HEK293 (cell line): ENCODE measurements around the gene GGA3.

ENCODE experiments used
- EGR2 ChIP-seq: fragments of 450-650 bp; formaldehyde crosslinking; IDR thresholded peaks from 2 replicates; pipeline ENCODE4 v1.5.1; 2016; ENCODE audit warnings: low read depth, missing biosample characterization, missing genetic modification characterization
- FEZF1 ChIP-seq: fragments of 450-650 bp; formaldehyde crosslinking; IDR thresholded peaks from 2 replicates; pipeline ENCODE4 v1.5.1; 2016; ENCODE audit warnings: missing biosample characterization, missing genetic modification characterization
- SP2 ChIP-seq: fragments of 450-650 bp; formaldehyde crosslinking; IDR thresholded peaks from 2 replicates; pipeline ENCODE4 v1.5.1; 2016; ENCODE audit warnings: missing biosample characterization, missing genetic modification characterization
- SP7 ChIP-seq: fragments of 450-650 bp; formaldehyde crosslinking; IDR thresholded peaks from 2 replicates; pipeline ENCODE4 v1.5.1; 2016; ENCODE audit warnings: missing biosample characterization, missing genetic modification characterization
- WT1 ChIP-seq: fragments of 450-650 bp; formaldehyde crosslinking; IDR thresholded peaks from 2 replicates; pipeline ENCODE4 v1.5.1; 2016; ENCODE audit warnings: missing biosample characterization, missing genetic modification characterization
- ZBTB26 ChIP-seq: fragments of 450-650 bp; formaldehyde crosslinking; optimal IDR thresholded peaks from 2 replicates; pipeline ENCODE3; 2016; ENCODE audit warnings: missing biosample characterization, mild to moderate bottlenecking, missing genetic modification characterization
- ZBTB8A ChIP-seq: fragments of 450-650 bp; formaldehyde crosslinking; IDR thresholded peaks from 2 replicates; pipeline ENCODE4 v1.5.1; 2016; ENCODE audit warnings: missing biosample characterization, missing genetic modification characterization
- ZFP69B ChIP-seq: fragments of 450-650 bp; formaldehyde crosslinking; IDR thresholded peaks from 2 replicates; pipeline ENCODE4 v1.5.1; 2016; ENCODE audit warnings: missing biosample characterization, missing genetic modification characterization
- ZIC2 ChIP-seq: fragments of 450-650 bp; formaldehyde crosslinking; IDR thresholded peaks from 2 replicates; pipeline ENCODE4 v1.5.1; 2016; ENCODE audit warnings: missing biosample characterization, missing genetic modification characterization
- ZNF114 ChIP-seq: fragments of 450-650 bp; formaldehyde crosslinking; IDR thresholded peaks from 2 replicates; pipeline ENCODE4 v1.5.0; 2017; ENCODE audit warnings: missing biosample characterization, missing genetic modification characterization
- ZNF121 ChIP-seq: fragments of 450-650 bp; formaldehyde crosslinking; IDR thresholded peaks from 2 replicates; pipeline ENCODE4 v1.5.1; 2016; ENCODE audit warnings: missing biosample characterization, missing genetic modification characterization
- ZNF341 ChIP-seq: fragments of 450-650 bp; formaldehyde crosslinking; IDR thresholded peaks from 2 replicates; pipeline ENCODE4; 2016; ENCODE audit warnings: low read depth, missing biosample characterization, missing genetic modification characterization
- ZNF362 ChIP-seq: fragments of 450-650 bp; formaldehyde crosslinking; IDR thresholded peaks from 2 replicates; pipeline ENCODE4 v1.5.1; 2016; ENCODE audit warnings: missing biosample characterization, missing genetic modification characterization
- ZNF391 ChIP-seq: fragments of 450-650 bp; formaldehyde crosslinking; IDR thresholded peaks from 2 replicates; pipeline ENCODE4 v1.5.1; 2016; ENCODE audit warnings: low read depth, missing biosample characterization, missing genetic modification characterization, borderline replicate concordance
- ZNF394 ChIP-seq: fragments of 450-650 bp; formaldehyde crosslinking; IDR thresholded peaks from 2 replicates; pipeline ENCODE4 v1.5.1; 2016; ENCODE audit warnings: missing biosample characterization, missing genetic modification characterization, mild to moderate bottlenecking, moderate library complexity, borderline replicate concordance
- ZNF398 ChIP-seq: fragments of 450-650 bp; formaldehyde crosslinking; IDR thresholded peaks from 2 replicates; pipeline ENCODE4 v1.5.1; 2017; ENCODE audit warnings: missing biosample characterization, missing genetic modification characterization
- ZNF501 ChIP-seq: fragments of 450-650 bp; formaldehyde crosslinking; IDR thresholded peaks from 2 replicates; pipeline ENCODE4 v1.5.1; 2016; ENCODE audit warnings: missing biosample characterization, missing genetic modification characterization
- ZNF549 ChIP-seq: fragments of 450-650 bp; IDR thresholded peaks from 2 replicates; pipeline ENCODE4 v1.5.1; 2018; ENCODE audit warnings: missing biosample characterization, missing genetic modification characterization, mild to moderate bottlenecking, inconsistent platforms, moderate library complexity
- ZNF561 ChIP-seq: fragments of 450-650 bp; IDR thresholded peaks from 2 replicates; pipeline ENCODE4 v1.5.1; 2018; ENCODE audit warnings: missing biosample characterization, missing genetic modification characterization, borderline replicate concordance
- ZNF610 ChIP-seq: fragments of 450-650 bp; formaldehyde crosslinking; IDR thresholded peaks from 2 replicates; pipeline ENCODE4 v1.5.1; 2016; ENCODE audit warnings: missing biosample characterization, missing genetic modification characterization, borderline replicate concordance
- ZNF629 ChIP-seq: fragments of 450-650 bp; formaldehyde crosslinking; IDR thresholded peaks from 2 replicates; pipeline ENCODE4 v1.5.1; 2017; ENCODE audit warnings: missing biosample characterization, missing genetic modification characterization
- ZNF660 ChIP-seq: fragments of 450-650 bp; IDR thresholded peaks from 2 replicates; pipeline ENCODE4 v1.5.1; 2018; ENCODE audit warnings: missing biosample characterization, mild to moderate bottlenecking, missing genetic modification characterization
- ZNF747 ChIP-seq: fragments of 450-650 bp; formaldehyde crosslinking; IDR thresholded peaks from 2 replicates; pipeline ENCODE4 v1.5.1; 2016; ENCODE audit warnings: missing biosample characterization, missing genetic modification characterization
- ZSCAN16 ChIP-seq: fragments of 450-650 bp; formaldehyde crosslinking; IDR thresholded peaks from 2 replicates; pipeline ENCODE4 v1.5.1; 2016; ENCODE audit warnings: missing biosample characterization, missing genetic modification characterization
- ZXDB ChIP-seq: fragments of 450-650 bp; formaldehyde crosslinking; IDR thresholded peaks from 2 replicates; pipeline ENCODE4 v1.5.1; 2016; ENCODE audit warnings: missing biosample characterization, missing genetic modification characterization
- TF ChIP-seq, protein P1 (sequence below): fragments of 450-650 bp; formaldehyde crosslinking; IDR thresholded peaks from 2 replicates; pipeline ENCODE4 v1.5.1; 2016; ENCODE audit warnings: missing biosample characterization, missing genetic modification characterization
- TF ChIP-seq, protein P2 (sequence below): fragments of 450-650 bp; formaldehyde crosslinking; IDR thresholded peaks from 2 replicates; pipeline ENCODE4 v1.5.1; 2016; ENCODE audit warnings: missing biosample characterization, missing genetic modification characterization
- TF ChIP-seq, protein P3 (sequence below): fragments of 450-650 bp; formaldehyde crosslinking; IDR thresholded peaks from 2 replicates; pipeline ENCODE4; 2016; ENCODE audit warnings: missing biosample characterization, missing genetic modification characterization
- TF ChIP-seq, protein P4 (sequence below): fragments of 450-650 bp; formaldehyde crosslinking; IDR thresholded peaks from 2 replicates; pipeline ENCODE4 v1.5.1; 2017; ENCODE audit warnings: missing biosample characterization, mild to moderate bottlenecking, missing genetic modification characterization, moderate library complexity

GGA3 gene

GRCh38 chr17:75205037-75205792 is 56.2 kb downstream of the GGA3 start, which contains the start of gene NUP85 (continued):
- TF ChIP-seq ZNF561 (tag by site-specific recombination) (peak; percentile 30; the same call in 1 of the 2 replicates), ZIC2 (tag by site-specific recombination) (peak; percentile 94), ZSCAN16 (tag by site-specific recombination) (no peak), ZNF391 (tag by site-specific recombination) (peak; percentile 86; the same call in 1 of the 2 replicates), ZNF610 (tag by site-specific recombination) (peak; percentile 43; the same call in 1 of the 2 replicates), ZNF121 (tag by site-specific recombination) (no peak), ZBTB26 (tag by site-specific recombination) (peak; percentile 81), SP7 (tag by site-specific recombination) (peak; percentile 91), ZNF341 (tag by site-specific recombination) (peak; percentile 89), ZNF501 (peak; percentile 76), ZNF114 (no peak), ZNF660 (tag by site-specific recombination) (peak; percentile 82), ZNF629 (peak; percentile 81), ZBTB8A (peak; percentile 51), ZXDB (tag by site-specific recombination) (peak; percentile 84), ZNF549 (no peak), ZNF747 (tag by site-specific recombination) (no peak), FEZF1 (peak; percentile 92), WT1 (tag by site-specific recombination) (peak; percentile 47), SP2 (peak; percentile 59), ZFP69B (peak; percentile 6; the same call in 1 of the 2 replicates), ZNF362 (no peak), EGR2 (tag by site-specific recombination) (0 out of 2 replicates have a peak, but pooled peaks have one; percentile 19), ZNF394 (peak; percentile 60), ZNF398 (tag by site-specific recombination) (peak; percentile 55)
- TF ChIP-seq, protein P1, sequence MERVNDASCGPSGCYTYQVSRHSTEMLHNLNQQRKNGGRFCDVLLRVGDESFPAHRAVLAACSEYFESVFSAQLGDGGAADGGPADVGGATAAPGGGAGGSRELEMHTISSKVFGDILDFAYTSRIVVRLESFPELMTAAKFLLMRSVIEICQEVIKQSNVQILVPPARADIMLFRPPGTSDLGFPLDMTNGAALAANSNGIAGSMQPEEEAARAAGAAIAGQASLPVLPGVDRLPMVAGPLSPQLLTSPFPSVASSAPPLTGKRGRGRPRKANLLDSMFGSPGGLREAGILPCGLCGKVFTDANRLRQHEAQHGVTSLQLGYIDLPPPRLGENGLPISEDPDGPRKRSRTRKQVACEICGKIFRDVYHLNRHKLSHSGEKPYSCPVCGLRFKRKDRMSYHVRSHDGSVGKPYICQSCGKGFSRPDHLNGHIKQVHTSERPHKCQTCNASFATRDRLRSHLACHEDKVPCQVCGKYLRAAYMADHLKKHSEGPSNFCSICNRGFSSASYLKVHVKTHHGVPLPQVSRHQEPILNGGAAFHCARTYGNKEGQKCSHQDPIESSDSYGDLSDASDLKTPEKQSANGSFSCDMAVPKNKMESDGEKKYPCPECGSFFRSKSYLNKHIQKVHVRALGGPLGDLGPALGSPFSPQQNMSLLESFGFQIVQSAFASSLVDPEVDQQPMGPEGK (tag by site-specific recombination), result peak; percentile 89
- TF ChIP-seq, protein P2, sequence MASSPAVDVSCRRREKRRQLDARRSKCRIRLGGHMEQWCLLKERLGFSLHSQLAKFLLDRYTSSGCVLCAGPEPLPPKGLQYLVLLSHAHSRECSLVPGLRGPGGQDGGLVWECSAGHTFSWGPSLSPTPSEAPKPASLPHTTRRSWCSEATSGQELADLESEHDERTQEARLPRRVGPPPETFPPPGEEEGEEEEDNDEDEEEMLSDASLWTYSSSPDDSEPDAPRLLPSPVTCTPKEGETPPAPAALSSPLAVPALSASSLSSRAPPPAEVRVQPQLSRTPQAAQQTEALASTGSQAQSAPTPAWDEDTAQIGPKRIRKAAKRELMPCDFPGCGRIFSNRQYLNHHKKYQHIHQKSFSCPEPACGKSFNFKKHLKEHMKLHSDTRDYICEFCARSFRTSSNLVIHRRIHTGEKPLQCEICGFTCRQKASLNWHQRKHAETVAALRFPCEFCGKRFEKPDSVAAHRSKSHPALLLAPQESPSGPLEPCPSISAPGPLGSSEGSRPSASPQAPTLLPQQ, result peak; percentile 34; the same call in 1 of the 2 replicates
- TF ChIP-seq, protein P3, sequence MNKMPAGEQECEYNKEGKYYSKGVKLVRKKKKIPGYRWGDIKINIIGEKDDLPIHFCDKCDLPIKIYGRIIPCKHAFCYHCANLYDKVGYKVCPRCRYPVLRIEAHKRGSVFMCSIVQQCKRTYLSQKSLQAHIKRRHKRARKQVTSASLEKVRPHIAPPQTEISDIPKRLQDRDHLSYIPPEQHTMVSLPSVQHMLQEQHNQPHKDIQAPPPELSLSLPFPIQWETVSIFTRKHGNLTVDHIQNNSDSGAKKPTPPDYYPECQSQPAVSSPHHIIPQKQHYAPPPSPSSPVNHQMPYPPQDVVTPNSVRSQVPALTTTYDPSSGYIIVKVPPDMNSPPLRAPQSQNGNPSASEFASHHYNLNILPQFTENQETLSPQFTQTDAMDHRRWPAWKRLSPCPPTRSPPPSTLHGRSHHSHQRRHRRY (tag by site-specific recombination), result no peak
- TF ChIP-seq, protein P4, sequence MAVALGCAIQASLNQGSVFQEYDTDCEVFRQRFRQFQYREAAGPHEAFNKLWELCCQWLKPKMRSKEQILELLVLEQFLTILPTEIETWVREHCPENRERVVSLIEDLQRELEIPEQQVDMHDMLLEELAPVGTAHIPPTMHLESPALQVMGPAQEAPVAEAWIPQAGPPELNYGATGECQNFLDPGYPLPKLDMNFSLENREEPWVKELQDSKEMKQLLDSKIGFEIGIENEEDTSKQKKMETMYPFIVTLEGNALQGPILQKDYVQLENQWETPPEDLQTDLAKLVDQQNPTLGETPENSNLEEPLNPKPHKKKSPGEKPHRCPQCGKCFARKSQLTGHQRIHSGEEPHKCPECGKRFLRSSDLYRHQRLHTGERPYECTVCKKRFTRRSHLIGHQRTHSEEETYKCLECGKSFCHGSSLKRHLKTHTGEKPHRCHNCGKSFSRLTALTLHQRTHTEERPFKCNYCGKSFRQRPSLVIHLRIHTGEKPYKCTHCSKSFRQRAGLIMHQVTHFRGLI (tag by site-specific recombination), result peak; percentile 58
